Right lobe of liver (tissue), 6 donors: ENCODE data around the gene PPARA. TPM values are rescaled to one million over a fixed set of nuclear protein-coding genes. Genes with fewer than 3 reads are reported as not detected.

ENCODE experiments used
- ATAC-seq, 4 donors: fragments of 200-7000 bp; cut with Tn5 transposase; one replicate each; pipeline ENCODE4 v1.9.1; 2020; ENCODE audit warnings: mild to moderate bottlenecking in 4 of 4, moderate library complexity in 4 of 4
- DNase-seq, 3 donors: peaks; one replicate each; pipeline ENCODE4 v3.0.0-alpha.2; 2020
- H3K27ac ChIP-seq, 3 donors: fragments of 200-600 bp; one replicate each; pipeline ENCODE4 v1.8.0; 2022
- H3K27me3 ChIP-seq, 2 donors: fragments of 200-600 bp; one replicate each; pipeline ENCODE4 v1.8.0; 2022
- H3K36me3 ChIP-seq, 4 donors: fragments of 200-600 bp; sonication (generic) in 1 of 4; one replicate each; pipeline versions ENCODE4 v1.5.1 to v1.8.0; 2017 to 2022; ENCODE audit warnings: control low read depth in 1 of 4
- H3K4me1 ChIP-seq, 4 donors: fragments of 200-600 bp; sonication (generic) in 1 of 4; one replicate each; pipeline versions ENCODE4 v1.5.1 to v1.8.0; 2017 to 2022; ENCODE audit warnings: control low read depth in 1 of 4
- H3K4me3 ChIP-seq, 3 donors: fragments of 200-600 bp; one replicate each; pipeline ENCODE4 v1.8.0; 2022
- H3K9me3 ChIP-seq, 4 donors: fragments of 200-600 bp; sonication (generic) in 1 of 4; one replicate each; pipeline versions ENCODE4 v1.5.1 to v1.8.0; 2017 to 2022; ENCODE audit warnings: control low read depth in 1 of 4
- CTCF ChIP-seq, 4 donors: fragments of 200-600 bp in 3 of 4; fragments of 450-650 bp in 1 of 4; IDR thresholded peaks; one replicate each; pipeline versions ENCODE4 v1.5.1 to v1.8.0; 2016 to 2022; ENCODE audit warnings: antibody characterized with exemption in 4 of 4, mild to moderate bottlenecking in 2 of 4
- POLR2A ChIP-seq: fragments of 450-650 bp; IDR thresholded peaks from one replicate; pipeline ENCODE4 v1.6.1; 2017; ENCODE audit warnings: antibody characterized with exemption, mild to moderate bottlenecking
- WGBS: methylation state at CpG from one replicate; pipeline ENCODE4 v1.1.6; 2018; ENCODE audit warnings: low coverage, low lambda C conversion rate; ENCODE audit not compliant: insufficient coverage; ENCODE audit errors: missing lambda C conversion rate; 5-methylcytosine and 5-hydroxymethylcytosine counted together
- intact Hi-C, 2 donors: fragments of 100-400 bp; cut with DNase I; formaldehyde crosslinking; loops; one replicate each; pipeline versions ENCODE4 v1.11.2 to v1.14.1; 2022
- total RNA-seq, 6 experiments: library from RNA; depleted of rRNA in 2 of 6; stranded (reverse); fragments of >200 nt in 2 of 6; fragmentation: NEBNext Ultra II Directional in 3 of 6; extraction: Animal tissue kit (Norgen Biotek cat#: 25700) in 3 of 6; gene quantifications; one replicate each; pipeline versions ENCODE4 v1.1.0 to v1.2.4, GENCODE V29; 2016 to 2023
- donor health status: DM: no; HTN: yes; CAD: no.
- donor health status: DM: no; HTN: no; CAD: no.
- donor health status: DM: no; HTN: no; CAD: no.
- donor health status: DM: no; HTN: yes; CAD: no.
- donor health status: DM: no; HTN: yes; CAD: no.

PPARA gene
- total RNA-seq, 6 experiments from 2014 or later = 64.4 to 152 (median 95.1) TPM

- no peaks in the 10 kb centered on the region for H3K27me3 ChIP-seq
- H3K4me1 ChIP-seq = peaks cover 0 to 16% (median 7%) of the 10 kb centered on the region in 4 donors
- intact Hi-C loops = loop anchor here (5.0 kb wide), 2 partner anchors 113 to 192 kb away; no protein-coding TSS in a partner anchor
- H3K27ac ChIP-seq = no peak overlapping the region
- DNase-seq (no peak), ATAC-seq (no peak)
- no peak for TF ChIP-seq POLR2A
- TF ChIP-seq CTCF (IDR thresholded peaks at IDR 0.05) = no peak
- H3K36me3 ChIP-seq = no peaks in the 10 kb centered on the region
- no peaks in the 10 kb centered on the region for H3K9me3 ChIP-seq
- 17% methylated on average over 1 of the region's 23 CpGs for WGBS
- no peak overlapping the region for H3K4me3 ChIP-seq
Measured at GRCh38 chr22:46119729-46120419, 30.5 kb upstream of the PPARA start.

- Histone ChIP-seq H3K36me3 (no peaks in the 10 kb centered on the region), H3K4me1 (peaks cover 0 to 16% (median 7%) of the 10 kb centered on the region in 4 donors), H3K27ac (no peak overlapping the region), H3K9me3 (no peaks in the 10 kb centered on the region), H3K27me3 (no peaks in the 10 kb centered on the region), H3K4me3 (no peak overlapping the region)
- TF ChIP-seq POLR2A (no peak), CTCF (IDR thresholded peaks at IDR 0.05) (no peak)
- intact Hi-C loops = loop anchor here (5.0 kb wide), 1 partner anchor 192 kb away; no protein-coding TSS in a partner anchor
- ATAC-seq (no peak), DNase-seq (no peak)
- no CpG with 5 or more reads among the region's 7 CpGs for WGBS
Measured at GRCh38 chr22:46120420-46120737, 29.9 kb upstream of the PPARA start.

GRCh38 chr22:46121079-46121478 is 29.2 kb upstream of the PPARA start:
- no peaks in the 10 kb centered on the region for H3K9me3 ChIP-seq
- H3K27me3 ChIP-seq = no peaks in the 10 kb centered on the region
- TF ChIP-seq POLR2A (no peak), CTCF (IDR thresholded peaks at IDR 0.05) (no peak)
- 43% methylated on average over 1 of the region's 6 CpGs for WGBS
- peaks cover 0 to 17% (median 7%) of the 10 kb centered on the region in 4 donors for H3K4me1 ChIP-seq
- H3K4me3 ChIP-seq = no peak overlapping the region
- no peak overlapping the region for H3K27ac ChIP-seq
- ATAC-seq (no peak), DNase-seq (no peak)
- intact Hi-C loops = loop anchor here (5.0 kb wide), 1 partner anchor 191 kb away; no protein-coding TSS in a partner anchor
- H3K36me3 ChIP-seq = no peaks in the 10 kb centered on the region

GRCh38 chr22:46121523-46122287 is 28.6 kb upstream of the PPARA start:
- no peak overlapping the region for H3K4me3 ChIP-seq
- H3K4me1 ChIP-seq = peaks cover 0 to 16% (median 7%) of the 10 kb centered on the region in 4 donors
- ATAC-seq = no peak
- TF ChIP-seq POLR2A = no peak
- no peak for TF ChIP-seq CTCF (IDR thresholded peaks at IDR 0.05)
- H3K27me3 ChIP-seq = no peaks in the 10 kb centered on the region
- 60% methylated on average over 1 of the region's 11 CpGs for WGBS
- H3K27ac ChIP-seq = no peak overlapping the region
- intact Hi-C loops = loop anchor here (5.0 kb wide), 1 partner anchor 191 kb away; no protein-coding TSS in a partner anchor
- H3K9me3 ChIP-seq = no peaks in the 10 kb centered on the region
- no peak for DNase-seq
- no peaks in the 10 kb centered on the region for H3K36me3 ChIP-seq
